BJ (cell line): Measurements from ENCODE around the gene MTUS2. TPM values are rescaled to one million over a fixed set of nuclear protein-coding genes. Genes with fewer than 3 reads are reported as not detected.

ENCODE experiments used
- CTCF ChIA-PET: fragments of 350-600 bp; formaldehyde crosslinking; extraction: SDS; loops from one replicate; lab custom pipeline; 2021; ENCODE audit warnings: antibody characterized with exemption, inconsistent platforms; lab: Yijun Ruan, JAX
- POLR2A ChIA-PET: fragments of 300-600 bp; sonication (Branson Sonifier 250); formaldehyde crosslinking; extraction: SDS; loops from one replicate; lab custom pipeline; 2021; ENCODE audit warnings: antibody characterized with exemption; lab: Charles Lee
- DNase-seq: peaks from one replicate; pipeline ENCODE4 v3.0.0-alpha.2; 2011; ENCODE audit warnings: low read depth
- H3K27me3 ChIP-seq: 2 replicates; pipeline ENCODE4 v1.6.0; 2011; ENCODE audit warnings: low read length; ENCODE audit not compliant: control insufficient read depth, insufficient read depth
- H3K36me3 ChIP-seq: 2 replicates; pipeline ENCODE4 v1.5.1; 2011; ENCODE audit warnings: low read length; ENCODE audit not compliant: control insufficient read depth, insufficient read depth
- H3K4me3 ChIP-seq: 2 replicates; pipeline ENCODE4 v1.5.1; 2011; ENCODE audit warnings: low read depth, mild to moderate bottlenecking, control low read depth, low read length
- CTCF ChIP-seq: IDR thresholded peaks from 2 replicates; pipeline ENCODE4 v1.5.1; 2011; ENCODE audit warnings: low read depth, mild to moderate bottlenecking, control low read depth, inconsistent platforms, low read length, moderate library complexity; ENCODE audit not compliant: insufficient read depth
- polyA plus RNA-seq: library from polyadenylated mRNA; depleted of rRNA; stranded (reverse); fragments of >200 nt; gene quantifications from 2 replicates; pipeline ENCODE4 v1.2.3, GENCODE V29; 2011

The MTUS2 gene
- polyA plus RNA-seq, 1 experiment = 0.05 TPM

GRCh38 chr13:29271606-29272005 is 451.5 kb downstream of the MTUS2 start:
- Histone ChIP-seq H3K27me3 (peaks cover 9% of the 10 kb centered on the region), H3K4me3 (no peak overlapping the region), H3K36me3 (no peaks in the 10 kb centered on the region)
- CTCF ChIA-PET = interaction anchor here (0.6 to 2.9 kb wide), 3 partner anchors 11 to 1362 kb away, joined by 3 to 7 read pairs (median 4); no protein-coding TSS in a partner anchor
- no peak for DNase-seq
- POLR2A ChIA-PET = no interaction called here
- TF ChIP-seq CTCF = no peak

- TF ChIP-seq CTCF = no peak
- 0 out of 2 replicates have a peak, but pooled peaks cover 1% of the 10 kb centered on the region for H3K27me3 ChIP-seq
- ChIA-PET CTCF (no interaction called here), POLR2A (no interaction called here)
- no peak for DNase-seq
- H3K4me3 ChIP-seq = no peak overlapping the region
- H3K36me3 ChIP-seq = no peaks in the 10 kb centered on the region
Measured at GRCh38 chr13:29279356-29280254, 459.5 kb downstream of the MTUS2 start.

GRCh38 chr13:29281932-29282495 is 461.9 kb downstream of the MTUS2 start:
- no peak overlapping the region for H3K4me3 ChIP-seq
- ChIA-PET CTCF (no interaction called here), POLR2A (no interaction called here)
- no peaks in the 10 kb centered on the region for H3K36me3 ChIP-seq
- H3K27me3 ChIP-seq = 0 out of 2 replicates have a peak, but pooled peaks cover 1% of the 10 kb centered on the region
- no peak for TF ChIP-seq CTCF
- DNase-seq = no peak

GRCh38 chr13:29284726-29285125 is 464.6 kb downstream of the MTUS2 start:
- DNase-seq = no peak
- no peaks in the 10 kb centered on the region for H3K36me3 ChIP-seq
- peaks cover 1% of the 10 kb centered on the region; the same call in 1 of the 2 replicates for H3K27me3 ChIP-seq
- ChIA-PET POLR2A (no interaction called here), CTCF (no interaction called here)
- no peak for TF ChIP-seq CTCF
- no peak overlapping the region for H3K4me3 ChIP-seq

- POLR2A ChIA-PET = no interaction called here
- TF ChIP-seq CTCF = no peak
- CTCF ChIA-PET = no interaction called here
- Histone ChIP-seq H3K27me3 (no peaks in the 10 kb centered on the region; the same call in 1 of the 2 replicates), H3K36me3 (no peaks in the 10 kb centered on the region), H3K4me3 (no peak overlapping the region)
- DNase-seq = no peak
Measured at GRCh38 chr13:29287237-29287636, 467.1 kb downstream of the MTUS2 start.
